NCI-H82 (cell line): Measurements from ENCODE around the gene R3HCC1L.
A peak's percentile ranks its signal among the peaks of the same experiment; 100 is the strongest.
"Not testable (repeated sequence)": the region's sequence is repeated elsewhere in the genome, so short reads cannot be mapped to it uniquely, and the experiment has no call there.

ENCODE experiments used
- DNase-seq: peaks from one replicate; lab custom pipeline; 2025; lab: John Stamatoyannopoulos, UW

The R3HCC1L gene

GRCh38 chr10:98131619-98132018 lies 2.8 kb upstream of the R3HCC1L start:
- peak; percentile 15 for DNase-seq

- not testable (repeated sequence) for DNase-seq
These were observed 1.2 kb upstream of the R3HCC1L start for GRCh38 chr10:98133075-98133752.

GRCh38 chr10:98134117-98134430 lies 383 bp upstream of the R3HCC1L start:
- DNase-seq: no peak

- peak; percentile 24 for DNase-seq
These were observed 904 bp downstream of the R3HCC1L start for GRCh38 chr10:98135222-98135899.

- DNase-seq: not testable (repeated sequence)
These were observed 2.3 kb downstream of the R3HCC1L start for GRCh38 chr10:98136775-98137174.

GRCh38 chr10:98138031-98138430 lies 3.6 kb downstream of the R3HCC1L start:
- no peak for DNase-seq

- no peak for DNase-seq
These were observed 5.0 kb downstream of the R3HCC1L start for GRCh38 chr10:98139431-98139830.

GRCh38 chr10:98141484-98142073 lies 7.1 kb downstream of the R3HCC1L start:
- DNase-seq: peak; percentile 78

- no peak for DNase-seq
These were observed 10.5 kb downstream of the R3HCC1L start for GRCh38 chr10:98144985-98145384.

GRCh38 chr10:98149858-98150257 lies 15.4 kb downstream of the R3HCC1L start:
- no peak for DNase-seq

GRCh38 chr10:98150544-98150943 lies 16.1 kb downstream of the R3HCC1L start:
- no peak for DNase-seq

- DNase-seq: not testable (repeated sequence)
These were observed 18.3 kb downstream of the R3HCC1L start for GRCh38 chr10:98152778-98153177.

- DNase-seq: peak; percentile 31
These were observed 18.9 kb downstream of the R3HCC1L start for GRCh38 chr10:98153213-98153958.

GRCh38 chr10:98154076-98154475 lies 19.6 kb downstream of the R3HCC1L start:
- DNase-seq: no peak

GRCh38 chr10:98158576-98158975 lies 24.1 kb downstream of the R3HCC1L start:
- DNase-seq: no peak

- DNase-seq: no peak
These were observed 29.5 kb downstream of the R3HCC1L start for GRCh38 chr10:98163941-98164340.

- DNase-seq: no peak
These were observed 32.7 kb downstream of the R3HCC1L start for GRCh38 chr10:98167191-98167590.

GRCh38 chr10:98168147-98168546 lies 33.7 kb downstream of the R3HCC1L start:
- DNase-seq: no peak

- DNase-seq: peak; percentile 26
These were observed 34.3 kb downstream of the R3HCC1L start for GRCh38 chr10:98168766-98169165.

- DNase-seq: no peak
These were observed 34.9 kb downstream of the R3HCC1L start for GRCh38 chr10:98169379-98169778.

- peak; percentile 73 for DNase-seq
These were observed 36.0 kb downstream of the R3HCC1L start for GRCh38 chr10:98170249-98171117.

- DNase-seq: no peak
These were observed 37.6 kb downstream of the R3HCC1L start for GRCh38 chr10:98172073-98172472.
